ENCODE measurements around the gene CYP24A1. TPM values are rescaled to one million over a fixed set of nuclear protein-coding genes. Genes with fewer than 3 reads are reported as not detected.

Gene CYP24A1
- total and polyA plus RNA-seq, 2 of the 13 experiments (the other 11 are each of a cell fraction or from before 2014, with no cell fraction given) = 9.4 to 32.7 TPM

- TF ChIP-seq ATF1 (CRISPR knock-in tag; IDR thresholded peaks at IDR 0.05) (no peak), STAT5B (CRISPR knock-in tag; IDR thresholded peaks at IDR 0.05) (no peak), ZNF773 (CRISPR knock-in tag; IDR thresholded peaks at IDR 0.05; ENCODE audit: borderline replicate concordance) (no peak), THAP11 (CRISPR knock-in tag; IDR thresholded peaks at IDR 0.05) (no peak), FOXO4 (CRISPR knock-in tag; conservative IDR thresholded peaks at IDR 0.05) (peak; percentile 94; the same call in 1 of the 2 replicates), ATF3 (CRISPR knock-in tag; IDR thresholded peaks at IDR 0.05) (peak; percentile 63; the same call in 1 of the 2 replicates), BCL6 (CRISPR knock-in tag; IDR thresholded peaks at IDR 0.05) (peak; percentile 33; the same call in 1 of the 2 replicates), ZBTB33 (CRISPR knock-in tag; IDR thresholded peaks at IDR 0.05) (peak; percentile 36; the same call in 1 of the 2 replicates), AHR (CRISPR knock-in tag; IDR thresholded peaks at IDR 0.05) (no peak), KDM5A (IDR thresholded peaks at IDR 0.05; ENCODE audit: borderline replicate concordance, low read length) (no peak), IKZF5 (CRISPR knock-in tag; IDR thresholded peaks at IDR 0.05) (no peak), ZNF512 (CRISPR knock-in tag; IDR thresholded peaks at IDR 0.05) (no peak), ZNF335 (CRISPR knock-in tag; IDR thresholded peaks at IDR 0.05) (peak; percentile 56; the same call in 1 of the 2 replicates), CBX1 (IDR thresholded peaks at IDR 0.05; ENCODE audit: low read depth) (no peak), NCOA2 (CRISPR knock-in tag; IDR thresholded peaks at IDR 0.05) (0 out of 2 replicates have a peak, but pooled peaks have one; percentile 17)
These were observed 4.6 kb downstream of the CYP24A1 start (continued) for GRCh38 chr20:54168961-54169862.
